ENCODE measurements around the gene PPP1R15A.
"Not testable (repeated sequence)": the region's sequence is repeated elsewhere in the genome, so short reads cannot be mapped to it uniquely, and the experiment has no call there.

PPP1R15A gene

DNA sequence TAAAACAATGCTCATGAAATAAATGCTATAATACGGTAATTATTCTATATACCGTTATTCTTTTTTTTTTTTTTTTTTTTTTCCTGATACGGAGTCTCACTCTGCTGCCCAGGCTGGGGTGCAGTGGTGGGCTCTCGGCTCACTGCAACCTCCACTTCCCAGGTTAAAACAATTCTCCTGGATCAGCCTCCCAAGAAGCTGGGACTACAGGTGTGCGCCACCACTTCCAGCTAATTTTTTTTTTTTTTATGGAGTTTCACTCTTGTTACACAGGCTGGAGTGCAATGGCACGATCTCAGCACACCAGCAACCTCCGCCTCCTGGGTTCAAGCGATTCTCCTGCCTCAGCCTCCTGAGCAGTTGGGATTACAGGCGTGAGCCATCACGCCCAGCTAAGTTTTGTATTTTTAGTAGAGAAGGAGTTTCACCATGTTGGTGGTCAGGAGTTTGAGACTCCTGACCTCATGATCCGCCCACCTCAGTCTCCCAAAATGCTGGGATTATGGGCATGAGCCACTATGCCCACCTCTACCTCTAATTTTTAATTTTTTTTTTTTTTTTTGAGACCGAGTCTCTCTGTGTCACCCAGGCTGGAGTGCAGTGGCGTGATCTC, 6.9 kb downstream of the PPP1R15A start:
- DNase-seq = no peak

DNA sequence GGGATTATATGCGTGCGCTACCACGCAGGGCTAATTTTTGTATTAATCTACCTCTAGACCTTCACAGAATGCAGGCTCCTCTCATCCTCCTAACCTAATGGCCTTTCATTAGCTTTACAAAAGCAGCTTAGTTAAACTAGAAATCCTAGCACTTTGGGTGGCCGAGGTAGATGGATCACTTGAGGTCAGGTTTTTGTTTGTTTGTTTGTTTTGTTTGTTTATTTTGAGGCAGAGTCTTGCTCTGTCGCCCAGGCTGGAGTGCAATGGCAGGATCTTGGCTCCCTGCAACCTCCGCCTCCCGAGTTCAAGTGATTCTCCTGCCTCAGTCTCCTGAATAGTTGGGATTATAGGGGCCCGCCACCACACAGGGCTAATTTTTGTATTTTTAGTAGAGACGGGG, 7.5 kb downstream of the PPP1R15A start:
- DNase-seq = not testable (repeated sequence)

DNA sequence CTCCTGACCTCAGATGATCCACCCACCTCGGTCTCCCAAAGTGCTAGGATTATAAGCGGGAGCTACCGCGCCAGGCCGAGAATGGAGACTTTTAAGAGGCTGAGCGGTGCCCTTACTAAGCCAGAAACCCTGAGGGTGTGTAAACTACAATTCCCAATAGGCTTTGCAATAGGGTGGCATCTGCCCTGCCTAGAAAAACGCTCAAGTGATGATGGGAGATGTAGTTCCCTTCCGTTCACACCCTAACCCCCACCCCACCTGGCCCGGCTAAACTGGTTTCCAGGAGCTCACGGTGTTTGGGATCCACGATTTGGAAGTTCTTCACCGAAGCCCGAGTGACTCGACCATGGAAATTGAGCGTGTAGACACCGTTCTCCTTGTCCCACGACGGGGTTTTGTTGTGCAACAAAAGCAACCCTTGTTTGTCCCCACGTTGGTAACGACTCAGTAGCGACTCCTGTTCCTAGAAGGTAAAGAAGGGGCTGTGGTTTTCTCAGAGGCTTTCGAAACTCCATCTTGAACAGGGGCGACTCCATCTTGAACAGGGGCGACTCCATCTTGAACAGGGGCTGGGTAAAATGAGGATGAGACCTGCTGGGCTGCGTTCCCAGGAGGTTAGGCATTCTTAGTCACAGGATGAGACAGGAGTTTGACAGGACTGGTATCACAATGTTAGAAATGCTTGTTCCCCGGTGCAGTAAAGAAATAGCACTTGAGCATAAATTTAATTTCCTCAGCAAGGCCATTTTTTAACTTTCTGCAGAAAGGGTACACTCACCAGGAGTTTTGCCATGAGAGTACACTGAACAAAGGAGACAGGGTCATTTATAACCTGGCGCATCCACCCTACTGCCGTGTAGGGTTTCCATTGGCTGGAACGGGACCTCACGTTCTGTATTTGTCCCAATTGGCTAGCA, 9.8 kb downstream of the PPP1R15A start:
- DNase-seq = peak in 3 of 51 donors; percentile 14 to 20 (median 19)

DNA sequence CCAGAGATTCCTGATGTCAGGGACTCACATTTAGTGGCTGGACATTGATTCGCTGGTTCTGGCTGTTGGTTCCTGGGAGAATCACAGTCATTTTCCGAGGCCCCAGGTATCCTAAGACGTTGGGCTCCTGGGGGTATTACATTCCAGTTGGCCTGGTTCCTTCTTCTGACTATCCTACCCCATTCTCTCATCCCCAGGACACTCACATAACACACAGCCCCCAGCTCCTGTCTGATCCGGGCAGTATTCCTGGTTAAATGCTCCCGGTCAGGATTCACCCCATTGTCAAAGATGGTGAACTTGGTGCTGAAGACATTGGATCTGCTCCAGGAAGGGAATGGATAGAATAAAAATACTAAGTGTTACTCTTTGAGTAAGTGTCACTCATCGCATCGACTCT, 11.5 kb downstream of the PPP1R15A start:
- DNase-seq = no peak

DNA sequence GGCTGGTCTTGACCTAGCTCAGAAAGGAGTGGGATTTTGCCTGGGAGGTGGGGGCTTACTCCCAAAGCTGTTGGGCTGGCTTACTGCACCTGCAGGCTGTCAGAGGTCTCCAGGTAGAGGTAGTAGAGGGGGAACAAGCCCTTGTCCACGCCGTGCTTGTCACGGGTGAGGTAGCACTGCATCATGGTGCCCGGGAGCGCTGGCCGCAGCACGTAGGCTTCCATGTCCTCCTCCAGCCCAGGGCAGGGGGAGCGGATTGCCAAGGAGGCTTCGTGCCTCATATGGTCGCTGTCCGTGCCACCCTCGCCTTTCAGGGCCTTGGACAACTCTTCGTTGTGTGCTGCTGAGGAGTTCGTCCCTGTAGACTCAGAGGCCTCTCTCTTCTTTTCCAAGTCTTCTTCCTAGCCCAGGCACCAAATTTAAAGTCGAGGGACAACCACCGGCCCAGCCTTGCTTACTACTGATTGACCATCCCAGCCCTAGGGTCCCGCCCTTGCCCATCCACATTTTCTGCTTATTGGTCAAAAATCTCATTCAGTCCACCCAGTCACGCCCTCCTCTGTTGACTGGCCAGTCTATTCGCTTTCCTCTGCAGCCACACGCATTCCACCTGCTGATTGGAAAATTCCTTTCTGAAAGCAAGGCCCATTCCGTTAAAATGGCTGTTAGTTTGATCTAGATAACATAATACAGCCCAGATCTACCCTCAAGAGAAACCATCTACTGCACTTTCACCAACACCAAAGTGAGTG, 15.8 kb downstream of the PPP1R15A start:
- DNase-seq = no peak

DNA sequence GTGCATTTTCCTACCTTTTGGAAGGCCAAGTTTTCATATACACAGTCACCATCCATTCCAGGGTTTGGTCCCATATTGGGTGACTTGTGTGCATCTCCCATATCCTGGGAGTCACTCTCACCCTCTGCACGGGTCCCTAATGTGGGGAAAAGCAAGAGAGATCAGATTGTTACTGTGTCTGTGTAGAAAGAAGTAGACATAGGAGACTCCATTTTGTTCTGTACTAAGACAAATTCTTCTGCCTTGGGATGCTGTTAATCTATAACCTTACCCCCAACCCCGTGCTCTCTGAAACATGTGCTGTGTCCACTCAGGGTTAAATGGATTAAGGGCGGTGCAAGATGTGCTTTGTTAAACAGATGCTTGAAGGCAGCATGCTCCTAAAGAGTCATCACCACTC, 17.3 kb downstream of the PPP1R15A start:
- not testable (repeated sequence) for DNase-seq

DNA sequence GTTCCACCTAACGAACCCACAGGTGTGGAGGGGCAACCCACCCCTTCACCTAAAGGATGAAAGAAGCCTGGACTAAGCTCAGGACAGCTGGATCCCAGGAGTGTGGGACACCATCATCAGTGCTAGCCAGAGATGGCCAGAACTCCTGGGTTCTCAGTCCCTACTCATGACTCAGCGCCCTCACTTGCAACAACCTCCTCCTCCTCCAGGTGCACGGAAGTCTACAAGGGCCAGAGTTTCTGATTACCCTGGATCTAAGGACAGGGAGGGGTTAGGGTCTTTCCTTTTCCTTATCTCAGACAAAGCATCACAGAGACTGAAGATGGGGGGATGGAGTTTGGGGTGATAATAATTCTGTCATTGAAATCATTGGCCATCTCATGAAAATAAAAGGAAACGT, 18.3 kb downstream of the PPP1R15A start:
- DNase-seq = no peak

DNA sequence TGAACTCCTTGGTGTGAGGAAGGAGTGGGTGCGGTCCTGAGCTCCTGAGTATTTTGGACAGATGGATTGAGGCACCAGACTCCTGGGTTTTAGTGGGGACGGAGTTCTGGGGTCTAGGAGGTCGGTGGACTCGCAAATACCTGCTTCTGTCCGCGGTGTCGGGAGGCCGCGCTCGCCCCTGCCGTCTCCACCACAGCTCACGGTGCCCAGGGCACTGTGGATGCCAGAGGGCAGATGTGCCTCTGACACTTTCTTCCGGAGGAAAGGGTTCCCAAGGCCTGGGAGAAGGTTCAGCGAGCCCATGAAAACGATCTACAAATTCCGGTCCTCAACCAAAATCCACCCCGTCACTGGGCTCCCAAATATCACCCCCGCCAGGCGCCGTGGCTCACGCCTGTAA, 23.0 kb downstream of the PPP1R15A start:
- DNase-seq = no peak

DNA sequence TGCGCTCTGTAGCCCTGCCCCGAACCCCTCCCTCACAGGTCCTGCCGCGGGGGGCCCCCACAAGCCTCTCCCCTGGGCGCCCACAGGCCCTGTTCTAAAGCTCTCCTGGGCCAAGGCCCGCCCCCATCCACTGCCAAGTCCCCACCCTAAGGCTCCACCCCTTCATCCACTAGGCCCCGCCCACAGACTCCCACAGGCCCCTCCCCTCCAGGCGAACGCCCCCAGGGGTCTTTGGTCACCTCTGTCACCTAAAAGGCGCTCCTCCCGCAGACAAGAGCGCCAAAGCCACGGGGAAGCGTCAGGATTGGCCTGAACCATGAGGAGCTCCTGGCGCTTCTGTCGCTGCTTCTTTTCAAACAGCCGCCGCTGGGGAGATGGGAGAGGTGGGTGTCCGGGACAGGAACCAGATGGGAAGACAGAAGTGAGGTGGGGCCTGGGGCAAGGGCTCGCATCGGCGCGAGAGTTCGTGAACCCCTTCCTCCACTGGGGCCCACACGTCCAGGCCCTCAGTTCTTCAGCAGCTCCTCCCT, 24.0 kb downstream of the PPP1R15A start:
- DNase-seq = peak in 27 of 51 donors; percentile 2 to 56 (median 30)

DNA sequence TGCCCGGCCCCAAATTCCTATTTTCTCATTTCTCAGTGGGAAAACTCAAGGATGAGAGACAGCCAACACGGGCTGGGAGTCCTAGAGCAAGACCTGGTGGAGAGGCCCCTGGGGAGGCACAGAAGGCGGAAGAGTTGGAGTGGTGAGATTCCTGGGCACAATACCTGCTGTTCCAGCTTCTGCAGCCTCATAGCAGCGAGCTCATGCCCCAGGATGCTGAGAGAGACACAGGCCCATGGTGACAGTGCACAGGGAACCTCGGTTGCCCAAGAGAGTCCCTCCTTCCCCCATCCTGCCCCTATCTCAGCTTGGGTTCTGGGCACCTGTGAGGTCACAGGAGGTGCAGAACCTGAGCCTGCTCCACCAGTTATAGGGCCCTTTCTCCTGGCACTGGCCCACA, 25.0 kb downstream of the PPP1R15A start:
- no peak for DNase-seq

DNA sequence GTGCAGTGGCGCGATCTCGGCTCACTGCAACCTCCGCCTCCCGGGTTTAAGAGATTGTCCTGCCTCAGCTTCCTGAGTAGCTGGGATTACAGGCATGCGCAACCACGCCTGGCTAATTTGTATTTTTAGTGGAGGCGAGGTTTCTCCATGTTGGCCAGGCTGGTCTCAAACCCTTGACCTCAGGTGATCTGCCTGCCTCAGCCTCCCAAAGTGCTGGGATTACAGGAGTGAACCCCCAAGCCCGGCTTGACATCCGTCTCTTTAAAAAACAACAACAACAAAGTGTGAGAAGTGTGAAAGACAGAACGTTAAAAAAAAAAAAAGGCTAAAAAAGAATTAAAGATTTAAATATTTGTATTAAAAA, 27.1 kb downstream of the PPP1R15A start:
- not testable (repeated sequence) for DNase-seq

DNA sequence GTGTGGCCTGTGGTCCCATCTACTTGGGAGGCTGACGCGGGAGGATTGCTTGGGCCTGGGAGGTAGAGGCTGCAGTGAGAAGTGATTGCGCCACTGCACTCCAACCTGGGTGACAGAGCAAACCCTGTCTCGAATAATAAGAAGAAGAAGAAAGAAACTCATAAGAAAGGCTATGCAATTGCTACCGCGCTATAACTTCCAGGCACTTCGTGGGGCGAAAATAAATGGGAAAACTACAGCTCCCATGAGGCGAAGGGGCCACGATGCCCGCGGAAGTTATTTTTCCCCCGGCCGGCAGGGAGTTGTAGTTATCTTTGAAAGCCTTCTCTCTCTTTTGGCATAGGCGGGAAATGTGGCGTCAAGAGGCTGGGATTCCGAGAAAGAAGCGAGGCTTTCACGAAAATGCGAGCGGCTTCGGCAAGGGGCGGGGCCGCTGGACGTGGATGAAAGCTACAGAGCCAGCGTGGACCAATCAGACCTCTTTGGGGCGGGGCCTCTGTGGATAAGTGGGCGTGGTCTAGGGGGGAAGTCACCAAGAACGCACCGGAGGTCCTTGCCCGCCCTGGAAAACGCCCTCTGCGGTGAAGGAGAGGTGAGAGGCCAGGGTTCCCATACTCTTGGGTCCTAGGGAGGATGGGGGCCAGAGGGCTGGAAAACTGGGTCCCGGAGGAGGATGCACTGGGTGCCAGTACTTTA, 27.7 kb downstream of the PPP1R15A start, which contains the start of gene NUCB1:
Gene NUCB1, plus strand, starts transcription at position 532 of the 696 bp plus-strand sequence. CDS start 485 bp downstream, outside the sequence.
- peak; percentile 79 to 99 (median 97) for DNase-seq

DNA sequence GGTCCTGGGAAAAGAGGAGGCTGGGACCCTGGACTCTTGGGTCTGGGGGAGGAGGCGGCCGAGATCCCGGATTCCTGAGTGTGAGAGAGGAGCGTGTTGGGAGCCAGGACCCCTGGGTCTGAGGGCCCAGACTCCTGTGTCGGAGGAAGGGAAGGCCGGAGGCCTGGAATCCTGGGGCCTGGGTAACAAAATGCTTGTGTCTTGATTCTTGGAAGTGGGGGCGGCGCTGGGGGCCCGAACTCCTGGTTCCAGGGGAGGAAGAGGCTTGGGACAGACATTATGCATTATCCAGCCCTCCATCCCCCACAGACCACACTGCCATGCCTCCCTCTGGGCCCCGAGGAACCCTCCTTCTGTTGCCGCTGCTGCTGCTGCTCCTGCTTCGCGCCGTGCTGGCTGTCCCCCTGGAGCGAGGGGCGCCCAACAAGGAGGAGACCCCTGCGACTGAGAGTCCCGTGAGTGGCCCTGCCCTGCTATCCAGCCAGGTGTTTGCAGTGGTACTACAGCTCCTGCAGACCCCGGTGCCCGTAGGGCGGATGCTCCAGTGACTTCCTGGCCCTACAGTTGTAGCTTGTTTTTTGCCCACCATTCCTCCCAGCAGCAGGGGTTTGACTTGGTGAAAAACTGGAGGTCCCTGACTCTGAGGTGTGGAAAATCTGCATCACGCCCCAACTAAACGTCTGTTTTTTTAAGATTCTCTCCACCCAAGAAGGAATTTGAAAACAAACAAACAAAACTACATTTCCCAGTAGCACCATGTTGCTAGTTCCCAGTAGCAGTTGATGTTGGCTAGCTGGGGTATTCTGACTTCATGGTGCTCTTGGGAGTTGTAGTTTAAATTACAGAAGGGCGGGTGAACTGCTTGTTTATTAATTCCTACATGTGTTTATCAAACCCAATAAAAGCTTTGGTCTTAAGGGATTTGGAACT, 28.5 kb downstream of the PPP1R15A start:
- peak in 7 of 51 donors; percentile 3 to 35 (median 18) for DNase-seq

DNA sequence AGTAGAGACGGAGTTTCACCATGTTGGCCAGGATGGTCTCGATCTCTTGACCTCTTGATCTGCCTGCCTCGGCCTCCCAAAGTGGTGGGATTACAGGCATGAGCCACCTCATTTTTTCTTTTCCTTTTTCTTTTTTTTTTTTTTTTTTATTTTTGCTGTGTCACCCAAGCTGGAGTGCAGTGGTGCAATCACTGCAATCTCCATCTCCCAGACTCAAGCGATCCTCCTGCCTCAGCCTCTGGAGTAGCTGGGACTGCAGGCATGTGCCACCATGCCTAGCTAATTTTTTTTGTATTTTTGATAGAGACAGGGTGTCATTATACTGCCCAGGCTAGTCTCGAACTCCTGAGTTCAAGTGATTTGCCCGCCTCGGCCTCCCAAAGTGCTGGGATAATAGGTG, 30.1 kb downstream of the PPP1R15A start:
- DNase-seq = not testable (repeated sequence)

DNA sequence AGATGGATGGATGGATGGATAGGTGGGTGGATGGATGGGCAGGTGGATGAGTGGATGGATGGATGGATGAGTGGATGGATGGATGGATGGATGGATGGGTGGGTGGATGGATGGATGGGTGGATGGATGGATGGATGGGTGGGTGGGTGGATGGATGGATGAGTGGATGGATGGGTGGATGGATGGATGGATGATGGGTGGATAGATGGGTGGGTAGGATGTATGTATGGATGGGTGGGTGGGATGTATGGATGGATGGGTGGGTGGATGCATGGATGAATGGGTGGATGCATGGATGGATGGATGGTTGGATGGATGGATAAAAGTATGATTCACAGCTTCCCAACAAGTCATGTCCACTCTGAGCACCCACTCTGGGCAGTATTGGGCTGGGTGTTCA, 31.6 kb downstream of the PPP1R15A start:
- not testable (repeated sequence) for DNase-seq

DNA sequence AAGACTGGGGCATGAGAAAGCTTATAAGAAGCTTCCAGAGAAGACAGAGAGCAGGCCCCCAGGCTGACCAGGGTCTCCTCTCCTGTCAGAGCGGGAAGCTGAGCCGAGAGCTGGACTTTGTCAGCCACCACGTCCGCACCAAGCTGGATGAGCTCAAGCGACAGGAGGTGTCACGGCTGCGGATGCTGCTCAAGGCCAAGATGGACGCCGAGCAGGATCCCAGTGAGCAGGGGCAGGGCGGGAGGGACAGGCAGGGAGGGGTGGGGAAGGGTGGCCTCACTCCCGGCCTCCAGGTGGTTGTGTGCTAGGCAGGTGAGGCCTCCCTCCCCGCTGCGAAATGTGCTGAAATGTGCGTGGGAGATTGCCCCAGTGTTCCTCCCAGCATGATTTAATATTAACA, 33.4 kb downstream of the PPP1R15A start:
- no peak for DNase-seq

DNA sequence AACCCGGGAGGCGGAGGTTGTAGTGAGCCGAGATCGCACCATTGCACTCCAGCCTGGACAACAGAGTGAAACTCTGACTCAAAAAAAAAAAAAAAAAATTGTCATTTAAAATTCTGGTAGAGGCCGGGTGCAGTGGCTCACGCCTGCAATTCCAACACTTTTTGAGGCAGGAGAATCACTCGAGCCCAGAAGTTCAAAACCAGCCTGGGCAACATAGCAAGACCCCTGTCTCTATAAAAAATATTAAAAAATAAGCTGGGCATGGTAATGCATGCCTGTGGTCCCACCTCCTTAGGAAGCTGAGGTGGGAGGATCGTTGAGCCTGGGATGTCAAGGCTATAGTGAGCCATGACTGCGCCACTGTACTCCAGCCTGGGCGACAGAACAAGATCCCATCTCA, 34.1 kb downstream of the PPP1R15A start:
- DNase-seq = no peak

DNA sequence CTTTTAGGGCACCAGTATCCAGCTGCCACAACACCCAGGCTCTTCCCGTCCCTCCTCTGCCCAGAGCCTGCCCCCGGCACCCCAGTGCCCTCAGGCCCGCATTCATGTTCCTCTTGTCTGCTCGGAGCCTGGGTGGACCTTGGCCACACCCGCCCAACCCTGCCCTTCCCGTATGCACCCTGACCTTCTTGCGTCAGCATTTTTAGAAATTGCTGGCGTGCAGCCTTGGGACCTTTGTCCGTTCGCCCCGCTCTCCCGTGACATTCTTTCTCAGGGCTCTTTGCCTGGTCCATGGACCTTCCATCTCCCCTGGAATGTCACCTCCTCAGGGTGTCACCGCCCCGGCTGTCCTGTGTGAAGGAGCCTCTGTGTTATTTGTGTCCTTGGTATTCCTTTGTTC, 35.5 kb downstream of the PPP1R15A start:
- no peak for DNase-seq

DNA sequence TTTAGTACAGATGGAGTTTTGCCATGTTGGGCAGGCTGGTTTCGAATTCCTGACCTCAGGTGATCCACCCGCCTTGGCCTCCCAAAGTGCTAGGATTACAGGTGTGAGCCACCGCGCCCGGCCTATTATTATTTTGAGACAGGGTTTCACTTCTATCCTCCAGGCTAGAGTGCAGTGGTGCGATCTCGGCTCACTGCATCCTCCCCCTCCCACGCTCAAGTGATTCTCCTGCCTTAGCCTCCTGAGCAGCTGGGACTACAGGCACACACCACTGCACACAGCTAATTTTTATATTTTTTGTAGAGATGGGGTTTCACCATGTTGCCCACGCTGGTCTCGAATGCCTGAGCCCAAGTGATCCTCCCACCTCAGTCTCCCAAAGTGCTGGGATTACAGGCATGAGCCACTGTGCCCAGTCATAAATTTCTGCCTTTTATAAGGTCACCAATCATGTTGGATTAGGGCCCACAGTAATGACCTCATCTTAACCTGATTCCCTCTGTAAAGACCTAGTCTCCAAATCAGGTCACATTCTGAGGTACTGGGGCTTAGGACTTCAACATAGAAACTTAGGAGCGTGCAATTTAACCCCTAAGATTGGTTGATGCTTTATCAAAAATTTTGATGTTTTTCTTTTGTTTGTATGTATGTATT, 37.3 kb downstream of the PPP1R15A start:
- not testable (repeated sequence) for DNase-seq

All from hypothalamus (tissue), 51 donors.